Smooth muscle cell (in vitro differentiated cells): ENCODE data around the gene FAM170A. TPM values are rescaled to one million over a fixed set of nuclear protein-coding genes. Genes with fewer than 3 reads are reported as not detected.

Experiments used
- DNase-seq: peaks from one replicate; lab custom pipeline; 2025; ENCODE audit not compliant: unreplicated experiment; lab: John Stamatoyannopoulos, UW
- H2AFZ ChIP-seq: fragments of 200-600 bp; sonication (generic); 2 replicates; pipeline ENCODE4 v1.6.0; 2016; ENCODE audit warnings: antibody characterized with exemption, low read depth, mild to moderate bottlenecking
- H3F3A ChIP-seq: fragments of 200-600 bp; sonication (generic); 2 replicates; pipeline ENCODE4 v1.6.0; 2017; ENCODE audit warnings: antibody characterized with exemption, low read depth
- H3K27ac ChIP-seq: fragments of 200-600 bp; sonication (generic); 2 replicates; pipeline ENCODE4 v1.5.1; 2016; ENCODE audit warnings: low read depth, mild to moderate bottlenecking
- H3K27me3 ChIP-seq: fragments of 200-600 bp; sonication (generic); 2 replicates; pipeline ENCODE4 v1.6.1; 2016; ENCODE audit warnings: low read depth, mild to moderate bottlenecking
- H3K36me3 ChIP-seq: fragments of 200-600 bp; sonication (generic); 2 replicates; pipeline ENCODE4 v1.5.1; 2016; ENCODE audit warnings: low read depth
- H3K4me1 ChIP-seq: fragments of 200-600 bp; sonication (generic); 2 replicates; pipeline ENCODE4 v1.5.1; 2016; ENCODE audit warnings: low read depth
- H3K4me2 ChIP-seq: fragments of 200-600 bp; sonication (generic); 2 replicates; pipeline ENCODE4 v1.6.0; 2016; ENCODE audit warnings: mild to moderate bottlenecking
- H3K4me3 ChIP-seq: fragments of 200-600 bp; sonication (generic); 2 replicates; pipeline ENCODE4 v1.5.1; 2016; ENCODE audit warnings: mild to moderate bottlenecking
- H3K79me2 ChIP-seq: fragments of 200-600 bp; sonication (generic); 2 replicates; pipeline ENCODE4 v1.6.0; 2016; ENCODE audit warnings: low read depth, mild to moderate bottlenecking
- H3K9ac ChIP-seq: fragments of 200-600 bp; sonication (generic); 2 replicates; pipeline ENCODE4 v1.6.0; 2016; ENCODE audit warnings: low read depth
- H3K9me3 ChIP-seq: fragments of 200-600 bp; sonication (generic); replicated peaks from 2 replicates; pipeline ENCODE4 v1.5.1; 2016; ENCODE audit warnings: low read depth
- H4K20me1 ChIP-seq: fragments of 200-600 bp; sonication (generic); 2 replicates; pipeline ENCODE4 v1.6.0; 2016; ENCODE audit warnings: low read depth
- WGBS: methylation state at CpG from one replicate; pipeline ENCODE4 v1.1.7; 2016; ENCODE audit warnings: low lambda C conversion rate; 5-methylcytosine and 5-hydroxymethylcytosine counted together
- polyA plus RNA-seq: library from polyadenylated mRNA; unstranded; fragments of >200 nt; fragmentation: Nextera tagmentation; extraction: Ambion mirVana; gene quantifications from 2 replicates; pipeline ENCODE4 v1.2.1, GENCODE V29; 2016
- total RNA-seq: library from RNA; depleted of rRNA; stranded (reverse); fragments of >200 nt; gene quantifications from 2 replicates; pipeline ENCODE4 v1.2.3, GENCODE V29; 2014
- TF ChIP-seq, protein P1 (sequence below): fragments of 200-600 bp; sonication (generic); IDR thresholded peaks from 2 replicates; pipeline ENCODE4 v1.5.1; 2017; ENCODE audit warnings: borderline replicate concordance, mild to moderate bottlenecking, antibody characterized with exemption; ENCODE audit not compliant: insufficient read depth, poor library complexity, severe bottlenecking

The FAM170A gene, protein sequence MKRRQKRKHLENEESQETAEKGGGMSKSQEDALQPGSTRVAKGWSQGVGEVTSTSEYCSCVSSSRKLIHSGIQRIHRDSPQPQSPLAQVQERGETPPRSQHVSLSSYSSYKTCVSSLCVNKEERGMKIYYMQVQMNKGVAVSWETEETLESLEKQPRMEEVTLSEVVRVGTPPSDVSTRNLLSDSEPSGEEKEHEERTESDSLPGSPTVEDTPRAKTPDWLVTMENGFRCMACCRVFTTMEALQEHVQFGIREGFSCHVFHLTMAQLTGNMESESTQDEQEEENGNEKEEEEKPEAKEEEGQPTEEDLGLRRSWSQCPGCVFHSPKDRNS
- not detected in 2 replicates for total RNA-seq
- not detected in 2 replicates for polyA plus RNA-seq

DNA sequence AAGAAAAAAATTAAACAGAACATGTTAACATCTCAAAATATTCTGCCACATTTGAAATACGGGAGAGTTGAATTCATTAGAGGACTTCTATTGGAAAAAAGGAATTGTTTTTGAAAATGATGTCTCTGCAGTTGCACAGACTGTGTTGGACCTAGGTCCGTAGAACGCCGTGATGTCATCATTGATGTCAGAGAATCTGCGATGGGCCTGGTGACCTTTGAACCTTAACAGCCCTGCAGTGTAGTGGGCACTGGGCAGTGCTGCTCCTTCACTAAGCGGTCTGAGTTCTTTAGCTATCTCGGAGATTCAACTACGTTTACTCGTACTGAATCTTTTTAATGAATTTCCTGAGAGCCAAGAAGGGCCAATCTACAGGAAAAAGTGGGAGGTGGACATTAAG, at the start of gene FAM170A:
TSS of gene FAM170A (plus strand) at position 220 of the 400 bp plus-strand sequence. CDS start 211 bp downstream, outside the sequence.
- Histone ChIP-seq H3K79me2 (no peaks in the 10 kb centered on the region), H3F3A (no peaks in the 10 kb centered on the region), H2AFZ (no peak within 1 kb of the TSS), H3K27me3 (no peaks in the 10 kb centered on the region), H3K4me3 (no peak within 1 kb of the TSS), H3K9me3 (no peaks in the 10 kb centered on the region), H4K20me1 (no peaks in the 10 kb centered on the region), H3K4me1 (no peaks in the 10 kb centered on the region), H3K4me2 (no peak within 1 kb of the TSS), H3K27ac (no peak within 1 kb of the TSS), H3K36me3 (no peaks in the 10 kb centered on the region), H3K9ac (no peak within 1 kb of the TSS)
- no peak for DNase-seq
- 97% methylated on average over 9 of the region's 9 CpGs for WGBS
- TF ChIP-seq, protein P1, sequence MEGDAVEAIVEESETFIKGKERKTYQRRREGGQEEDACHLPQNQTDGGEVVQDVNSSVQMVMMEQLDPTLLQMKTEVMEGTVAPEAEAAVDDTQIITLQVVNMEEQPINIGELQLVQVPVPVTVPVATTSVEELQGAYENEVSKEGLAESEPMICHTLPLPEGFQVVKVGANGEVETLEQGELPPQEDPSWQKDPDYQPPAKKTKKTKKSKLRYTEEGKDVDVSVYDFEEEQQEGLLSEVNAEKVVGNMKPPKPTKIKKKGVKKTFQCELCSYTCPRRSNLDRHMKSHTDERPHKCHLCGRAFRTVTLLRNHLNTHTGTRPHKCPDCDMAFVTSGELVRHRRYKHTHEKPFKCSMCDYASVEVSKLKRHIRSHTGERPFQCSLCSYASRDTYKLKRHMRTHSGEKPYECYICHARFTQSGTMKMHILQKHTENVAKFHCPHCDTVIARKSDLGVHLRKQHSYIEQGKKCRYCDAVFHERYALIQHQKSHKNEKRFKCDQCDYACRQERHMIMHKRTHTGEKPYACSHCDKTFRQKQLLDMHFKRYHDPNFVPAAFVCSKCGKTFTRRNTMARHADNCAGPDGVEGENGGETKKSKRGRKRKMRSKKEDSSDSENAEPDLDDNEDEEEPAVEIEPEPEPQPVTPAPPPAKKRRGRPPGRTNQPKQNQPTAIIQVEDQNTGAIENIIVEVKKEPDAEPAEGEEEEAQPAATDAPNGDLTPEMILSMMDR: no peak

DNA sequence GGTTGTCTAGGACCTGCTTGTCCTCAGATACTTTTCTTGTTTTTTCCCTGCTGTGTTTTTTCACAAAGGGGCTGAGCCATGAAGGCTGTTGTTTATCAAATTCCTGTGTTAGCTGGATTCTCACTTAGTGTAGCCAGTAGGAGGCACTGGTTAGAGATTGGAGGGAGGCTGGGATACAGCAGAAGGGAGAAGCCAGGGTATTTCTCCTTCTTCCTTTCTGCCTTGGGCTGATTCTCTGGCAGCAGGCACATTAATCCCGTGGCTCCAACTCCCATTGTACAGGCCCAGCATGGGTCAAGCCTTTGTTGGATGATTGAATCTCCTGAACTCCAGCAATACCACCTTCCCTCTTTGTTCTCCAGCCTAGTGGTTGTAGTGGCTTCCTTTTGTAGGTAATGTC, 46.4 kb upstream of the FAM170A start:
- no peak for DNase-seq
- H3K79me2 ChIP-seq: no peaks in the 10 kb centered on the region

DNA sequence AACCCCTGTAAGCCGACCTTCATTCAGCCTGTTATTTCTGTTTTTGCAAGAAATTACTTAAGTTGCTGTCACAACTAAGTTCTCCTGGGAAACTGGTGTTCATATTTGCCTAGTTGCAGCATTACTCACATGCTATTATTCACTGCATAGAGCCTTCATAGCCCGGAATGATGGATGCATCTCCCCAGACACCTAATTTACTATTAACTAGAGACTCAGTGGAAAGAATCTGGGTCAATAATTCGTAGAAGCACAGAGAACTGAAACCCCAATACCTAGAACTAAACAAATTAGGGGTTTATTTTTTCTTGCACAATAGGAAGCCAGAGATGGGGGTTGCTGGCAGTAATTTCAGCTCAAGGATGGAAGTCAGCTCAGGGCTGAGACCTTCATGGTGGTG, 45.7 kb upstream of the FAM170A start:
- 58% methylated on average over 3 of the region's 3 CpGs for WGBS
- Histone ChIP-seq H2AFZ (no peak overlapping the region), H4K20me1 (no peaks in the 10 kb centered on the region), H3K27me3 (no peaks in the 10 kb centered on the region), H3K9ac (no peak overlapping the region), H3K4me2 (no peak overlapping the region), H3K27ac (no peak overlapping the region), H3K36me3 (no peaks in the 10 kb centered on the region), H3K4me1 (peaks cover 31% of the 10 kb centered on the region), H3K79me2 (no peaks in the 10 kb centered on the region), H3K9me3 (no peaks in the 10 kb centered on the region), H3K4me3 (no peak overlapping the region), H3F3A (no peaks in the 10 kb centered on the region)
- DNase-seq: no peak
- TF ChIP-seq, protein P1: no peak

More for the DNA sequence above, 46.4 kb upstream of the FAM170A start:
- Histone ChIP-seq H3K9ac (no peak overlapping the region), H3K4me3 (no peak overlapping the region), H3K36me3 (no peaks in the 10 kb centered on the region), H3K27ac (no peak overlapping the region), H2AFZ (no peak overlapping the region), H3K9me3 (no peaks in the 10 kb centered on the region), H3K4me2 (no peak overlapping the region), H4K20me1 (no peaks in the 10 kb centered on the region), H3K4me1 (peaks cover 31% of the 10 kb centered on the region), H3F3A (no peaks in the 10 kb centered on the region), H3K27me3 (no peaks in the 10 kb centered on the region)
- TF ChIP-seq, protein P1: no peak
- WGBS: 67% methylated on average over 1 of the region's 1 CpG

DNA sequence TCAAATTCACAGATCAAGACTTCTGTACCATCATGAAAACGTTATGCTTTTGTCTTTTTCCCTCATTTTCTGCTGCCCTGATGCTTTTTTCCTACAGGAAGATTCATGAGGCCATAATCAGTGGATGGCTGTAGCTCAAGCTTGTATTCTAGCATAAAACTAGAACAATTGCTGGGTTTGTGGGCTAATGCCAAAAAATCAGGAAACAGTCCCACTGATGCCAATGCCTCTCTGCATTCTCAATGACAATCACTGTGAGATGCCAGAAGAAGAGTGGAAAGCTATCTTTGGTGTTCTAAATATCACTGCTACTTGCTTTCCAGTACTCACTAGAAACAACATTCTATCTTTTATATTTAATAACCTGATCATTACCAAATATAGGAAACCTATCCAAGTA, 33.3 kb upstream of the FAM170A start:
- no peaks in the 10 kb centered on the region for H3K27me3 ChIP-seq
- no peak overlapping the region for H3K4me3 ChIP-seq
- H3K4me1 ChIP-seq: no peaks in the 10 kb centered on the region
- H3K4me2 ChIP-seq: no peak overlapping the region
- no peaks in the 10 kb centered on the region for H4K20me1 ChIP-seq
- H3K9me3 ChIP-seq: no peaks in the 10 kb centered on the region
- no peak overlapping the region for H2AFZ ChIP-seq
- no peak for DNase-seq
- no peak overlapping the region for H3K27ac ChIP-seq
- WGBS: 89% methylated on average over 1 of the region's 1 CpG
- H3K36me3 ChIP-seq: no peaks in the 10 kb centered on the region
- no peaks in the 10 kb centered on the region for H3F3A ChIP-seq
- H3K9ac ChIP-seq: no peak overlapping the region
- TF ChIP-seq, protein P1: no peak
- no peaks in the 10 kb centered on the region for H3K79me2 ChIP-seq
